ENCODE data around the gene TEX48.

DNA sequence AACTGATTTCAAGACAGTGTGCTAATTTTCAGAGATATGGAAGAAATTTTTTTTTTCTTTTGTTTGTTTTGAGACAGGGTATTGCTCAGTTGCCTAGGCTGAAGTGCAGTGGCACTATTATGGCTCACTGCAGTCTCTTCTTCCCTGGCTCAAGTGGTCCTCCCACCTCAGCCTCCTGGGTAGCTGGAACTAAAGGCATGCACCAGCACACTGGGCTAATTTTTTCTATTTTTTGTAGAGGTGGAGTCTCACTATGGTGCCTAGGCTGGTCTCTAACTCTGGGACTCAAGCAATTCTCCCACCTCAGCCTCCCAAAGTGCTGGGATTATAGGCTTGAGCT is 9.9 kb upstream of the TEX48 start:
- TF ChIP-seq, protein P1, sequence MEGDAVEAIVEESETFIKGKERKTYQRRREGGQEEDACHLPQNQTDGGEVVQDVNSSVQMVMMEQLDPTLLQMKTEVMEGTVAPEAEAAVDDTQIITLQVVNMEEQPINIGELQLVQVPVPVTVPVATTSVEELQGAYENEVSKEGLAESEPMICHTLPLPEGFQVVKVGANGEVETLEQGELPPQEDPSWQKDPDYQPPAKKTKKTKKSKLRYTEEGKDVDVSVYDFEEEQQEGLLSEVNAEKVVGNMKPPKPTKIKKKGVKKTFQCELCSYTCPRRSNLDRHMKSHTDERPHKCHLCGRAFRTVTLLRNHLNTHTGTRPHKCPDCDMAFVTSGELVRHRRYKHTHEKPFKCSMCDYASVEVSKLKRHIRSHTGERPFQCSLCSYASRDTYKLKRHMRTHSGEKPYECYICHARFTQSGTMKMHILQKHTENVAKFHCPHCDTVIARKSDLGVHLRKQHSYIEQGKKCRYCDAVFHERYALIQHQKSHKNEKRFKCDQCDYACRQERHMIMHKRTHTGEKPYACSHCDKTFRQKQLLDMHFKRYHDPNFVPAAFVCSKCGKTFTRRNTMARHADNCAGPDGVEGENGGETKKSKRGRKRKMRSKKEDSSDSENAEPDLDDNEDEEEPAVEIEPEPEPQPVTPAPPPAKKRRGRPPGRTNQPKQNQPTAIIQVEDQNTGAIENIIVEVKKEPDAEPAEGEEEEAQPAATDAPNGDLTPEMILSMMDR (conservative IDR thresholded peaks at IDR 0.05 in 1 of 2, IDR thresholded peaks at IDR 0.05 in 1 of 2; ENCODE audit: low read depth in 1 of 2, low read length in 2 of 2), result no peak
- TF ChIP-seq EZH2 (IDR thresholded peaks at IDR 0.05; ENCODE audit: low read length, missing control alignments), result no peak

All from fibroblast of lung (primary cell).